Measurements from ENCODE around the gene REELD1. TPM values are rescaled to one million over a fixed set of nuclear protein-coding genes. Genes with fewer than 3 reads are reported as not detected.

The REELD1 gene
- total RNA-seq, 1 experiment from 2014 or later, result not detected

GRCh38 chr4:146269228-146269653 is 54.9 kb downstream of the REELD1 start:
- Histone ChIP-seq H3K9me3 (replicated peaks) (no peaks in the 10 kb centered on the region), H3K36me3 (no peaks in the 10 kb centered on the region), H3K4me1 (no peaks in the 10 kb centered on the region), H3K27me3 (no peaks in the 10 kb centered on the region), H3K4me3 (no peak overlapping the region), H3K27ac (no peak overlapping the region)
- DNase-seq, result no peak

GRCh38 chr4:146271466-146271865 is 57.1 kb downstream of the REELD1 start:
- Histone ChIP-seq H3K36me3 (no peaks in the 10 kb centered on the region), H3K4me1 (no peaks in the 10 kb centered on the region), H3K27ac (no peak overlapping the region), H3K4me3 (no peak overlapping the region), H3K27me3 (no peaks in the 10 kb centered on the region), H3K9me3 (replicated peaks) (no peaks in the 10 kb centered on the region)
- DNase-seq, result no peak

GRCh38 chr4:146273204-146273901 is 59.0 kb downstream of the REELD1 start:
- Histone ChIP-seq H3K4me3 (no peak overlapping the region), H3K9me3 (replicated peaks) (no peaks in the 10 kb centered on the region), H3K36me3 (no peaks in the 10 kb centered on the region), H3K4me1 (no peaks in the 10 kb centered on the region), H3K27me3 (no peaks in the 10 kb centered on the region), H3K27ac (no peak overlapping the region)
- no peak for DNase-seq

GRCh38 chr4:146274774-146275173 is 60.4 kb downstream of the REELD1 start:
- DNase-seq, result no peak
- H3K36me3 ChIP-seq, result no peaks in the 10 kb centered on the region
- no peak overlapping the region for H3K27ac ChIP-seq
- H3K4me1 ChIP-seq, result no peaks in the 10 kb centered on the region
- H3K27me3 ChIP-seq, result no peaks in the 10 kb centered on the region
- no peak overlapping the region for H3K4me3 ChIP-seq
- H3K9me3 ChIP-seq (replicated peaks), result no peaks in the 10 kb centered on the region

GRCh38 chr4:146275370-146275769 is 61.0 kb downstream of the REELD1 start:
- Histone ChIP-seq H3K27ac (no peak overlapping the region), H3K4me1 (no peaks in the 10 kb centered on the region), H3K27me3 (no peaks in the 10 kb centered on the region), H3K9me3 (replicated peaks) (no peaks in the 10 kb centered on the region), H3K36me3 (no peaks in the 10 kb centered on the region), H3K4me3 (no peak overlapping the region)
- DNase-seq, result no peak

- Histone ChIP-seq H3K9me3 (replicated peaks) (no peaks in the 10 kb centered on the region), H3K27me3 (no peaks in the 10 kb centered on the region), H3K4me1 (no peaks in the 10 kb centered on the region), H3K27ac (no peak overlapping the region), H3K4me3 (no peak overlapping the region), H3K36me3 (no peaks in the 10 kb centered on the region)
- no peak for DNase-seq
These were observed 64.6 kb downstream of the REELD1 start for GRCh38 chr4:146278986-146279385.

Other genes with a start within 250 kb of the REELD1 start
- 66.7 and 79.6 TPM in 2 replicates for gene LSM6, start 38.8 kb upstream of the REELD1 start, total RNA-seq (2014; rRNA removed; shearing (Covaris generic))

Measured in SJCRH30 (cell line).